Keratinocyte (primary cell): ENCODE data around the gene MAPK13.

ENCODE experiments used
- CTCF ChIP-seq, 3 experiments: IDR thresholded peaks in 1 of 3; conservative IDR thresholded peaks in 1 of 3; optimal IDR thresholded peaks in 1 of 3; 2 replicates in 2 of 3; 3 replicates in 1 of 3; pipeline versions ENCODE3 to v1.5.1; 2011; ENCODE audit warnings: low read length in 3 of 3, mild to moderate bottlenecking in 3 of 3, moderate library complexity in 2 of 3, control low read depth in 1 of 3, inconsistent platforms in 1 of 3; ENCODE audit not compliant: insufficient read depth in 2 of 3; ENCODE audit errors: extremely low read depth in 1 of 3
- EZH2 ChIP-seq: IDR thresholded peaks from one replicate; pipeline ENCODE4 v1.6.1; 2012; ENCODE audit warnings: inconsistent platforms, mild to moderate bottlenecking, low read length, moderate library complexity

- TF ChIP-seq CTCF (optimal IDR thresholded peaks at IDR 0.05 in 1 of 3, IDR thresholded peaks at IDR 0.05 in 1 of 3, conservative IDR thresholded peaks at IDR 0.05 in 1 of 3; ENCODE audit: extremely low read depth in 1 of 3, insufficient read depth in 2 of 3, low read length in 3 of 3) (no peak), EZH2 (no peak)
Observed at GRCh38 chr6:36141961-36142360, 11.6 kb downstream of the MAPK13 start.
